GM19455 (cell line): ENCODE results near the gene FRMD7.
"Not testable (repeated sequence)": the region's sequence is repeated elsewhere in the genome, so short reads cannot be mapped to it uniquely, and the experiment has no call there.

Experiments used
- ATAC-seq: cut with Tn5 transposase; IDR thresholded peaks from one replicate; pipeline ENCODE4 v1.9.1; 2021; ENCODE audit not compliant: unreplicated experiment

FRMD7 gene

GRCh38 chrX:132093239-132093860, 34.5 kb downstream of the FRMD7 start:
- ATAC-seq: no peak

DNA sequence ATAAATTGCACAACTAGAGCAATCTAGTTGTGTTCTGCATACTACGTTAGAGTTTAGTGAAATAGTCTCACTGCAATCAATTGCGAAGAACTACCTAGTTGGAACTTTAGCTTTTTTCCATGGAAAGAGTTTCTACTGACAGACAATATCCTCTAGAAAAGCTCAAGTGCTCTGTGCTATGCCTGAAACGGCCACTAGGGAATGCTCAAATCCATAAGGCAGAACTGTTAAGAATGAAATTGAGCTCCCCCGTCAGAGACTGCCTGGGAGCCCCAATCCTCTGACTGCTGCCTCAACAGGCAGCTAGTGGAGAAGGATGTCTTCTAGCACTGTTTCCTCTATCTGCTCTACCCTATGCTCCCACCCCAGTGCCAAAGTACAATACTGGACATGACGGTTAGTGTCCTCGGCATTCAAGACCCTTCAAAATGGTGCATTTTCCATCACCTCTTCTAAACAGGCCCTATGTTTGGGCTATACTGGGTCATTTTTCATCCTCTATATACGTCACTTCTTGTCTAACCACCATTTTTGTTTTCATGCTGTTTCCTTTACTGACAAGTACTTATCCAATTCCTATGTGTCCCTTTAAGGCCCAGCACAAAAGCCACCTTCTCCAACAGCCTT, 35.3 kb downstream of the FRMD7 start:
- ATAC-seq: peak; percentile 79

GRCh38 chrX:132090403-132091159, 37.2 kb downstream of the FRMD7 start:
- ATAC-seq: no peak

- no peak for ATAC-seq
Measured at GRCh38 chrX:132088864-132089263, 39.0 kb downstream of the FRMD7 start.

DNA sequence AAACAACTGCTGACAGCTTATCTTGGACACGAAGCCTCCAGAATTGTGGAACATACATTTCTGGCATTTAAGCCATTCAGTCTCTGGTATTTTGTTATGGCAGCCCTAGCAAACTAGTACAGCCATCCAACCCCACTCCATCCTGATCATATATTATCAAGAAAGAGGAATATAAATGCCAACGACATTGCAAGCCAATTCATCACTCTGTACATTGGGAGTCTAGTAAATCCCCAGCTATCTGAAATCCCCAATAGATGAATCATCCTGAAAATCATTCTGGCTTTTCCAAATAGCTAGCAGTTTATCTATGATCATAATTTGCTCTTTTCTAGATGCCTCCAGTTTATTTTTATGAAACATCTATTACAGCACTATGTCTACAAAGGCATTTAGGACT, 41.1 kb downstream of the FRMD7 start:
- ATAC-seq: no peak

DNA sequence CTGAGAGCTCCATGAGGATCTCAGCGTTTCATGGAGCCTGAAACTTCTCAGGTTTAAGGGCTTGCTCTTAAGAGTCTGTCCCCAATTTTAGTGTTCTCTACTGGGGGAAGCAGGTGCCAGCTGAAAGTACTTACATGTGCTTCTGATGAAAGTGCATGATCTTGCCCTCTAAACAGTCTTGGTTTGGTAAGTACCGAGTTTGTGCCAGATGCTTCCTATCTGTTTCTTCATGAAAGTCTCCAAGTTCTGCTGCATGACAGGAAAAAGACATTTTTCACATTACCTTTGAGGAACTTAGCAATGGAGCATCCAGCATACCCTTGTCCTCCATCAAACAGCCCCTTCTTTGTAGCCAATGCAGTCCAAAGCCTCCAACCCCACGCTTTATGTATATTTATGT, 42.0 kb downstream of the FRMD7 start:
- no peak for ATAC-seq

DNA sequence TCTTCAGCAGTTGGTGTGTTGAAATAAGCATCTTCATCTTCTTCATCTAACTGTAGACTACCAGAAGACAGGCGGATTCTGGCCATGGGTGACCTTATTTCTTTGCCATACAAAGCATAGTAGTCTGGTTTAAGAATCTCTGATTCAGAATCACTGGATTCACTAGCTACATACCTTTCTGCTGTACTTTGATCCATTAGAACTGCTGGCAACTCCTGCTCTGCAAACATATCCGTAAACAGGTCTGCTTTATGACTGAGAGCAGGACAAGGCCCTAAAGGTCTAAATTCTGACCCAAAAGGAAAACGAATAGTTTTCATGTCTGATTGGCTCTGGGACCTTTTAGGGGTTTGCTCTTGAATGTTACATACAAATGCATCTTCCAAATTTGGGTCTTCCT, 49.9 kb downstream of the FRMD7 start:
- ATAC-seq: no peak

DNA sequence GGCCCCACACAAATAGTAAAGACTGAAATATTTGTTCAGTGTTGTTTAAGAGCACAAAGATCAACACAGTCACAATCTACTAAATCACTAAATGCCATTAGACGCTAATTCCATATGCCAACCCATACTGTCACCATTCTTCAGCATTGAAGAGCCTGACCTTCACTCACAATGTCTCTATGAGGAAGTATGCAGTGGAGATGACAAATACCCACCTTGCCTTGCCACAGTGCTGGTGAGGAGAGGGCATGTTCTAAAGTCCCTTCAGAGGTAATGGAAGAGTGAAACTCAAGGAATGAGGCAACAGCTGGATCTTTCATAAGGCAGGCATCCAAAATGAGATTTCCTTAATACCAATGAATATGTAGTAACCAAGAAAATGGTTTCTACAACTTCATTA, 50.4 kb downstream of the FRMD7 start:
- no peak for ATAC-seq

- no peak for ATAC-seq
Measured at GRCh38 chrX:132071254-132071653, 56.6 kb downstream of the FRMD7 start.

GRCh38 chrX:132068405-132068804, 59.4 kb downstream of the FRMD7 start:
- no peak for ATAC-seq

- ATAC-seq: no peak
Measured at GRCh38 chrX:132063862-132064261, 64.0 kb downstream of the FRMD7 start.

DNA sequence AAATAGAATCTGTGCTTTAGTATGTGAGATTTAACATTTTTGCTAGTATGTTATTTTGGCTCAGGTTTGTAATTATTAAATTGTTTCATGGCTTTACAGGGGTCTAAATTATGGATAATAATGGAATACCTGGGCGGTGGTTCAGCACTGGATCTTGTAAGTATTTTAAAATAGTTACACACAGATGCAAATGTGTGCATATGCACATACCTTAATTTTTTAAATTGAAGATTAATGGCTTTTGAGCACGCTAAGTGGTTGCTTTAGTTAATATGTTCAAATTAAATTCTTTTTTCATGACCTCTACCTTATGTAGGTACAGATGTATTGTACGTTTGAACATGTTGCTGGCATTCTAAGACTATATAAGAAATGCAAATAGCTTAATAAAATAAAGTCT, 64.5 kb downstream of the FRMD7 start:
- ATAC-seq: no peak

DNA sequence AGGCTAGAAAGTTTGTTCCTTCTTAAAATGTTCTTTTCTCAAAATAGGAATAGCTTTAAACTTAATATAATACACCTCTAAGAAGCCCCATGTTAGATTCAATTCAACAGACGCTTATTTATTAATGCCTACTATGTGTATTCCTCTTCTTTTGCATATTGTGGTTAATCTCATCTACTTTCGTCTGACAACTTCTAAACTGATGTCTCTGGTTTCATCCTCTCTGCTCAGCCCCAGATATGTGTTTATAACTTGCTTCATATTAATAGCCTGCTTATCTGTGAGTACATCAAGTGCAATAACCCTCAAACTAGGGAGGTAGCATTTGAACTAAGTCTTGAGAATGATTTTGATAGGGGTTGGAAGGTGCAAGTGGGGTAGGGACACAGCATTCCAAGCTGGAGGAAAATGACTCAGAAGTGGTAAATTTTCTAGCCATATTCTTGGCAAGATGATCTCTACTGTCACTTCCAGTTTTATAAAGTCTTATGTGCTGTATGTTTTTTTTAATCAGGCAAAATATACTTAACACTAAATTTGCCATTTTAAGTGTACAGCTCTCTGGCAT, 67.8 kb downstream of the FRMD7 start:
- no peak for ATAC-seq

- ATAC-seq: no peak
Measured at GRCh38 chrX:132058975-132059374, 68.8 kb downstream of the FRMD7 start.

- ATAC-seq: no peak
Measured at GRCh38 chrX:132058050-132058449, 69.8 kb downstream of the FRMD7 start.

- not testable (repeated sequence) for ATAC-seq
Measured at GRCh38 chrX:132051778-132052177, 76.0 kb downstream of the FRMD7 start.

DNA sequence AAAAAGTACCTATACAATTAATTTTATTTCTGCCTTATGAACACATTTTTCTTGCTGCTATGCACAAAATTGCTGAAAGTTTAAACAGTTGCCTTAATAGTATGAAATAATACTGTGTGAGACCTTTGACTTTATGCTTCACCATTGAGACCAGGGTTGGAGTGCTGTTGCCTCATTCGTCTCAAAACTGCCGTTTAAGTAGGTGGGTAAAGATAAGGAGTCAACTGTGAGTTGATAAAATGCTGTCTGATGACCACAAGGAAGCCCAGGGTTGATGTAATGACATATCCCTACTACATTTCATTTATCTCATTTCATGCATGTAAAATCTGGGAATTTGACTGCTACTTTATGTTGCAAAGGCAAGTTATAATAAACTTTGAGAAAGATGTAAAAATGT, 81.3 kb downstream of the FRMD7 start:
- ATAC-seq: no peak

- ATAC-seq: no peak
Measured at GRCh38 chrX:132045456-132045855, 82.4 kb downstream of the FRMD7 start.

DNA sequence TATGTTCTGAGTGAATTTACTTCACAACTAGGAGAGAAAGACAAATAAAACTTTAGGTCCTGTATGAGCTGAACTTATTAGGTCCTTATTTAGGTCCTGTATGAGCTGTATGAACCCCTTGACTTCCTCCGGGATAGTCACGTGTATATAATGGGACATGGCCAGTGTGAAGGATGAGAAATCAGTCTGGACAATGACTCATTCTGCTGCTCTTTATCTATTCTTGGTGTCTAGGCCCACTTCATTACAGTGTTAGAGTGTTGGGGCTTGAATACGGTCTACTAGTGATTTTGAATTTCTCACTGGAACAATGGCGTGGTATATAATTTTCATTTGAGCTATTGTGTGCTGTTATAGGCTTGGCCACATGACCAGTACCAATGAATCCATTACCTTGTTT, 82.9 kb downstream of the FRMD7 start:
- no peak for ATAC-seq

- no peak for ATAC-seq
Measured at GRCh38 chrX:132043977-132044376, 83.8 kb downstream of the FRMD7 start.

GRCh38 chrX:132041015-132041414, 86.8 kb downstream of the FRMD7 start:
- no peak for ATAC-seq

- ATAC-seq: no peak
Measured at GRCh38 chrX:132040066-132040465, 87.8 kb downstream of the FRMD7 start.
